ENCODE results near the gene YWHAB. TPM values are rescaled to one million over a fixed set of nuclear protein-coding genes. Genes with fewer than 3 reads are reported as not detected.

YWHAB gene
- total and polyA plus RNA-seq, 10 donors, result 85.8 to 237 (median 174) TPM

DNA sequence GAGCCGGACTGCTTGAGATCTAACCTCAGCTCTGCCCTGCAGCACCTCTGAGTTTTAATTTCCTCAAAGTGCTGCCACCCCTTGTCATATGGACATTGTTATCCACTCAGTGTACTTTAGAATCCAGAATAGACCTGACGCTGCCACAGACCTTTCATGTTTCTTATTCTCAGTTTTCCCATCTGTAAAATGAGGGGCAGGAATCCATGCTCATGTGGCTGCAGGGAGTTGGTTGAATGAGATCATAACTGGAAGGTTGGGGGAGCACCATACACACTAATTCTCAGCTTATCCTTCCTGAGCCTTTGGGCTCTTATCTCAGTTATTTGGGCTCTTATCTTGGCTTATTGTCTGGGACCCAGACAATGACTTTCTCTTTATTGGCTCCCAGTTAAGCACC is 26.7 kb downstream of the YWHAB start:
- no peak for DNase-seq
- H3K27me3 ChIP-seq (replicated peaks in 1 of 7), result no peaks in the 10 kb centered on the region
- H3K36me3 ChIP-seq, result peaks cover 0 to 50% (median 14%) of the 10 kb centered on the region in 6 donors
- TF ChIP-seq CTCF (IDR thresholded peaks at IDR 0.05 in 8 of 11, conservative IDR thresholded peaks at IDR 0.05 in 3 of 11), result no peak
- TF ChIP-seq POLR2AphosphoS5 (IDR thresholded peaks at IDR 0.05), result no peak
- no peak overlapping the region for H3K4me3 ChIP-seq
- WGBS, 5 donors, result 92 to 97% (median 96%) methylated on average over 2 of the region's 2 CpGs
- intact Hi-C loops (cut with DNase I; ENCODE audit: low total_unique reads), result no loop called here
- H3K27ac ChIP-seq, result no peak overlapping the region
- no peaks in the 10 kb centered on the region for H3K9me3 ChIP-seq
- peaks cover 7 to 33% (median 23%) of the 10 kb centered on the region in 6 donors for H3K4me1 ChIP-seq

DNA sequence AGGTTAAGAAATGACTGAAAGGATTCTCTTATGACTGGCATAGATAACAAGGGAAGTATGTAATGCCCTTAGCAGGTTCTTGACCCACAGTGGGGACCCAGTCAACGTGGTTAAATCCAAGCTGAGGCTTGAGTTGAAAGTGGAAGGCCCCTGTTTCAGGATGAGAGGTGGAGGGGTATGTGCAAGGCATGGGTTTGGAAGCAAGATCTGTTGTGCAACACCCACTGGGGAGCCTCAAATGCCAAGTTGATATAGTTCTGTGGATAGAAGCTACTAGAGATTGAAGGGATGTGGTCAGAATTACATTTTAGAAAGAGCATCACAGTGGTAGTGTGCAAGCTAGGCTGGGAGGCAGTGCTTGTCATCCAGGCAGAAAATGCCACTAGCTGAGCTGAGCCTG is 29.4 kb downstream of the YWHAB start:
- no peak for TF ChIP-seq POLR2AphosphoS5 (IDR thresholded peaks at IDR 0.05)
- no peak for TF ChIP-seq CTCF (IDR thresholded peaks at IDR 0.05 in 8 of 11, conservative IDR thresholded peaks at IDR 0.05 in 3 of 11)
- no peak for TF ChIP-seq POLR2A (IDR thresholded peaks at IDR 0.05)
- Histone ChIP-seq H3K36me3 (peaks cover 0 to 59% (median 2%) of the 10 kb centered on the region in 6 donors), H3K27ac (no peak overlapping the region), H3K27me3 (replicated peaks in 1 of 7) (no peaks in the 10 kb centered on the region), H3K4me1 (peaks cover 0 to 18% (median 12%) of the 10 kb centered on the region in 6 donors), H3K4me3 (no peak overlapping the region), H3K9me3 (no peaks in the 10 kb centered on the region)
- intact Hi-C loops (cut with DNase I; ENCODE audit: low total_unique reads), result no loop called here
- DNase-seq, result no peak
- 27 to 48% (median 33%) methylated on average over 1 of the region's 1 CpG for WGBS, 5 donors

DNA sequence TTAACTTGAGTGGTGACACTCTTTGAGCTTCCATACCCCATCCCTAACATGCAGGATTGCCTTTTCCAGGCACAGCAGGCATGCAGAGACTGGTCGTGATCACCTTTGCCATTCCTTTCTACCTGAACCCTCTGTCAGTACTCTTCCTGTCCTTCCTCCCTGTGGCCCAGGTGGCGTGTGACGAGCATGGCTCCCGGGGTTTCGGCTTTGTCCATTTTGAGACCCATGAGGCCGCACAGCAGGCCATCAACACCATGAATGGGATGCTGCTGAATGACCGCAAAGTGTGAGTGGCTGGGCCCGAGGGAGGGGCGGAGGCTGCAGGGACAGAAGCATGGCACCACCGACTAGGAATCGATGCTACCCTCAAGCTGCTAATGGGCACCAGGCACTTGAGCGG is 31.1 kb downstream of the YWHAB start:
- DNase-seq, result no peak
- peaks cover 0 to 71% (median 2%) of the 10 kb centered on the region in 6 donors for H3K36me3 ChIP-seq
- H3K4me3 ChIP-seq, result no peak overlapping the region
- H3K27me3 ChIP-seq (replicated peaks in 1 of 7), result no peaks in the 10 kb centered on the region
- WGBS, 5 donors, result 95 to 97% (median 95%) methylated on average over 12 of the region's 12 CpGs
- H3K27ac ChIP-seq, result no peak overlapping the region
- H3K4me1 ChIP-seq, result peaks cover 0 to 1% (median 0%) of the 10 kb centered on the region in 6 donors
- no peak for TF ChIP-seq CTCF (IDR thresholded peaks at IDR 0.05 in 8 of 11, conservative IDR thresholded peaks at IDR 0.05 in 3 of 11)
- TF ChIP-seq POLR2A (IDR thresholded peaks at IDR 0.05), result no peak
- TF ChIP-seq POLR2AphosphoS5 (IDR thresholded peaks at IDR 0.05), result no peak
- intact Hi-C loops (cut with DNase I; ENCODE audit: low total_unique reads), result no loop called here
- H3K9me3 ChIP-seq, result no peaks in the 10 kb centered on the region

DNA sequence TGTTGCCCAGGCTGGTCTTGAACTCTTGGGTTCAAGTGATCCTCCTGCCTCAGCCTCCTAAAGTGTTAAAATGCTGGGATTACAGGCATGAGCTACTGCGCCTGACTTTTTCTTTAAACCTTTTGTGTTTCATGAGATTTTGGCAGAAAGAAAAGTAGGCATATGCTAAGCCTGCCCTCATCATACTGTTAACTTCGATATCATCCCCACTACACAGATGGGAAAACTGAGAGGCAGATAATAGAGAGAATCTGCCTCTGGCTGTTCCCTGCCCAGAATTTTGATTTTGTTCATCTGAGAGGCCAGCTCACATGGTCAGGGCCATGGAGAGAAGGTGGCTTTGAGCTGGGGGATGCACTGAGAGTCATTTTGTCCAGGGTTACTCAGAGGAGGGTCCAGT is 31.9 kb downstream of the YWHAB start:
- Histone ChIP-seq H3K4me3 (no peak overlapping the region), H3K4me1 (no peaks in the 10 kb centered on the region), H3K27me3 (replicated peaks in 1 of 7) (no peaks in the 10 kb centered on the region), H3K9me3 (no peaks in the 10 kb centered on the region), H3K36me3 (peaks cover 0 to 78% (median 4%) of the 10 kb centered on the region in 6 donors), H3K27ac (no peak overlapping the region)
- WGBS, 5 donors, result 91 to 98% (median 93%) methylated on average over 2 of the region's 2 CpGs
- DNase-seq, result no peak
- TF ChIP-seq POLR2AphosphoS5 (IDR thresholded peaks at IDR 0.05) (no peak), CTCF (IDR thresholded peaks at IDR 0.05 in 8 of 11, conservative IDR thresholded peaks at IDR 0.05 in 3 of 11) (no peak)
- intact Hi-C loops (cut with DNase I; ENCODE audit: low total_unique reads), result no loop called here

All from spleen (tissue), 11 donors.